Endothelial cell of umbilical vein (primary cell): Measurements from ENCODE around the gene DUSP8. TPM values are rescaled to one million over a fixed set of nuclear protein-coding genes. Genes with fewer than 3 reads are reported as not detected.

Source experiments
- BruUV-seq: library from RNA; stranded (reverse); fragments of 400-500 nt; replicated peaks from 2 replicates; lab custom pipeline; 2021; lab: Mats Ljungman, UMichigan
- CTCF ChIA-PET: fragments of 300-600, 350-600 bp; sonication (Branson Sonifier 250); formaldehyde crosslinking; loops from one replicate; lab custom pipeline; 2021; ENCODE audit warnings: antibody characterized with exemption, inconsistent platforms; lab: Charles Lee
- POLR2A ChIA-PET: fragments of 300-600, 350-600 bp; sonication (Branson Sonifier 250); formaldehyde crosslinking; loops from one replicate; lab custom pipeline; 2021; ENCODE audit warnings: antibody characterized with exemption, inconsistent platforms; lab: Charles Lee
- DNase-seq: peaks from one replicate; pipeline ENCODE4 v3.0.0-alpha.2; 2011; ENCODE audit warnings: low read depth, low spot score
- FAIRE-seq: peaks from 2 replicates; lab custom pipeline; 2011; peaks lifted over from hg19 to GRCh38; lab: Jason Lieb, UNC
- H2AFZ ChIP-seq: 2 replicates; pipeline ENCODE4 v1.6.0; 2012; ENCODE audit warnings: low read depth, low read length, control low read depth, inconsistent platforms
- H3K27ac ChIP-seq: 2 replicates; pipeline ENCODE4 v1.5.1; 2011; ENCODE audit warnings: low read depth, mild to moderate bottlenecking, control low read depth, low read length, moderate library complexity; ENCODE audit not compliant: insufficient read depth
- H3K27me3 ChIP-seq, 2 experiments: 2 replicates each; pipeline versions ENCODE4 v1.6.0 to v1.6.1; 2011; ENCODE audit warnings: low read length in 2 of 2, mixed read lengths in 1 of 2; ENCODE audit not compliant: control insufficient read depth in 2 of 2, insufficient read depth in 2 of 2
- H3K36me3 ChIP-seq, 2 experiments: 2 replicates in 1 of 2; 3 replicates in 1 of 2; pipeline ENCODE4 v1.5.1; 2011; ENCODE audit warnings: low read length in 2 of 2, mild to moderate bottlenecking in 1 of 2, moderate library complexity in 1 of 2; ENCODE audit not compliant: control insufficient read depth in 2 of 2, insufficient read depth in 2 of 2; ENCODE audit errors: extremely low read depth in 1 of 2
- H3K4me1 ChIP-seq: 3 replicates; pipeline ENCODE4 v1.5.1; 2011; ENCODE audit warnings: mild to moderate bottlenecking, low read length; ENCODE audit not compliant: control insufficient read depth, insufficient read depth; ENCODE audit errors: extremely low read depth
- H3K4me2 ChIP-seq: 2 replicates; pipeline ENCODE4 v1.6.1; 2011; ENCODE audit warnings: low read length, control low read depth, mixed read lengths; ENCODE audit not compliant: insufficient read depth
- H3K4me3 ChIP-seq, 3 experiments: fragments of 200-600 bp in 1 of 3; sonication (generic), shearing (Covaris generic) in 1 of 3; replicated peaks in 1 of 3; 2 replicates each; pipeline ENCODE4 v1.5.1; 2011 to 2016; ENCODE audit warnings: control low read depth in 3 of 3, low read length in 3 of 3, mild to moderate bottlenecking in 2 of 3, inconsistent platforms in 1 of 3, low read depth in 1 of 3, moderate library complexity in 1 of 3; ENCODE audit not compliant: insufficient read depth in 1 of 3
- H3K79me2 ChIP-seq: 2 replicates; pipeline ENCODE4 v1.6.0; 2012; ENCODE audit warnings: low read length, inconsistent platforms; ENCODE audit not compliant: control insufficient read depth, insufficient read depth
- H3K9ac ChIP-seq: replicated peaks from 2 replicates; pipeline ENCODE3; 2011; ENCODE audit warnings: low read length, control low read depth; ENCODE audit not compliant: insufficient read depth; ENCODE audit errors: extremely low read depth
- H3K9me1 ChIP-seq: replicated peaks from 3 replicates; pipeline ENCODE4 v1.6.0; 2011; ENCODE audit warnings: mild to moderate bottlenecking, low read length; ENCODE audit not compliant: control insufficient read depth, insufficient read depth; ENCODE audit errors: extremely low read depth
- H3K9me3 ChIP-seq: replicated peaks from 2 replicates; pipeline ENCODE4 v1.5.1; 2012; ENCODE audit warnings: low read length, inconsistent platforms; ENCODE audit not compliant: control insufficient read depth, insufficient read depth
- H4K20me1 ChIP-seq: replicated peaks from 2 replicates; pipeline ENCODE3; 2011; ENCODE audit warnings: mild to moderate bottlenecking, low read length; ENCODE audit not compliant: control insufficient read depth, insufficient read depth; ENCODE audit errors: extremely low read depth
- EZH2 ChIP-seq: IDR thresholded peaks from 2 replicates; pipeline ENCODE4 v1.6.1; 2012; ENCODE audit warnings: borderline replicate concordance, low read depth, mild to moderate bottlenecking, moderate library complexity, low read length, inconsistent platforms; ENCODE audit not compliant: severe bottlenecking
- FOS ChIP-seq: IDR thresholded peaks from 2 replicates; pipeline ENCODE4 v1.6.1; 2011; ENCODE audit warnings: mild to moderate bottlenecking, low read length, moderate library complexity, borderline replicate concordance; ENCODE audit not compliant: insufficient read depth
- GATA2 ChIP-seq: IDR thresholded peaks from 2 replicates; pipeline ENCODE4 v1.7.0; 2011; ENCODE audit warnings: low read depth, mild to moderate bottlenecking, moderate library complexity, mixed read lengths, low read length; ENCODE audit not compliant: insufficient read length, insufficient read depth
- JUN ChIP-seq: IDR thresholded peaks from 2 replicates; pipeline ENCODE4 v1.6.1; 2011; ENCODE audit warnings: borderline replicate concordance, low read depth; ENCODE audit not compliant: insufficient read length, insufficient read depth
- MAX ChIP-seq: IDR thresholded peaks from 2 replicates; pipeline ENCODE4 v1.6.1; 2011; ENCODE audit not compliant: insufficient read depth, insufficient read length
- MYC ChIP-seq: IDR thresholded peaks from one replicate; pipeline ENCODE4 v1.6.1; 2011; ENCODE audit warnings: mild to moderate bottlenecking, low read depth, low read length
- POLR2A ChIP-seq: IDR thresholded peaks from 2 replicates; pipeline ENCODE4 v1.6.1; 2012; ENCODE audit warnings: low read depth, mild to moderate bottlenecking, control low read depth, low read length
- POLR2AphosphoS5 ChIP-seq: IDR thresholded peaks from 2 replicates; pipeline ENCODE4 v1.6.1; 2012; ENCODE audit warnings: low read depth, mild to moderate bottlenecking, control low read depth, low read length, moderate library complexity; ENCODE audit not compliant: insufficient read depth
- dilution Hi-C: fragments of 300-500 bp; cut with MboI; formaldehyde crosslinking; loops from one replicate; pipeline ENCODE4 v1.15.0; 2019; ENCODE audit warnings: low sequenced_read_pairs; ENCODE audit not compliant: extremely low pct_ligation_motif_present
- intact Hi-C: fragments of 100-400 bp; cut with micrococcal nuclease; formaldehyde crosslinking; loops from one replicate; pipeline ENCODE4 v1.10.0; 2022
- polyA plus RNA-seq, 4 experiments: library from polyadenylated mRNA; depleted of rRNA in 3 of 4; stranded (reverse) in 3 of 4; unstranded in 1 of 4; fragments of >200 nt; gene quantifications; 2 replicates each; pipeline versions ENCODE4 v1.2.1 to v1.2.3, GENCODE V29; 2011 to 2012; ENCODE audit warnings: missing spikeins in 1 of 4
- total RNA-seq: library from RNA; stranded (reverse); gene quantifications from 2 replicates; pipeline ENCODE4 v1.2.3, GENCODE V29; 2021
- TF ChIP-seq, protein P1 (sequence below), 2 donors: IDR thresholded peaks; 1 replicate in 1 of 2; 2 replicates in 1 of 2; pipeline ENCODE4 v1.5.1; 2011; ENCODE audit warnings: low read length in 2 of 2, mild to moderate bottlenecking in 2 of 2, moderate library complexity in 2 of 2, control low read depth in 1 of 2, inconsistent platforms in 1 of 2, low read depth in 1 of 2; ENCODE audit not compliant: insufficient read depth in 1 of 2; ENCODE audit errors: extremely low read depth in 1 of 2

DUSP8 gene
- total and polyA plus RNA-seq, 2 donors (not counting 3 experiments of a cell fraction or from before 2014, with no cell fraction given), result 4.6 to 5.9 TPM

GRCh38 chr11:1506981-1507380, 65.1 kb downstream of the DUSP8 start:
- dilution Hi-C loops, result no loop called here

More at GRCh38 chr11:1506981-1507380, 65.1 kb downstream of the DUSP8 start:
- no peak overlapping the region for H3K4me3 ChIP-seq
- ChIA-PET CTCF (no interaction called here), POLR2A (no interaction called here)
- no peaks in the 10 kb centered on the region for H3K4me1 ChIP-seq
- no peak overlapping the region for H3K27ac ChIP-seq
- no peak for DNase-seq
- intact Hi-C loops, result no loop called here
- H3K79me2 ChIP-seq, result peaks cover 13% of the 10 kb centered on the region
- H3K9me3 ChIP-seq, result no peaks in the 10 kb centered on the region
- no peaks in the 10 kb centered on the region for H3K36me3 ChIP-seq
- no peak for TF ChIP-seq MYC
- TF ChIP-seq POLR2A, result no peak
- TF ChIP-seq POLR2AphosphoS5, result no peak
- TF ChIP-seq FOS, result no peak
- TF ChIP-seq MAX, result no peak
- TF ChIP-seq JUN, result no peak
- TF ChIP-seq, protein P1, sequence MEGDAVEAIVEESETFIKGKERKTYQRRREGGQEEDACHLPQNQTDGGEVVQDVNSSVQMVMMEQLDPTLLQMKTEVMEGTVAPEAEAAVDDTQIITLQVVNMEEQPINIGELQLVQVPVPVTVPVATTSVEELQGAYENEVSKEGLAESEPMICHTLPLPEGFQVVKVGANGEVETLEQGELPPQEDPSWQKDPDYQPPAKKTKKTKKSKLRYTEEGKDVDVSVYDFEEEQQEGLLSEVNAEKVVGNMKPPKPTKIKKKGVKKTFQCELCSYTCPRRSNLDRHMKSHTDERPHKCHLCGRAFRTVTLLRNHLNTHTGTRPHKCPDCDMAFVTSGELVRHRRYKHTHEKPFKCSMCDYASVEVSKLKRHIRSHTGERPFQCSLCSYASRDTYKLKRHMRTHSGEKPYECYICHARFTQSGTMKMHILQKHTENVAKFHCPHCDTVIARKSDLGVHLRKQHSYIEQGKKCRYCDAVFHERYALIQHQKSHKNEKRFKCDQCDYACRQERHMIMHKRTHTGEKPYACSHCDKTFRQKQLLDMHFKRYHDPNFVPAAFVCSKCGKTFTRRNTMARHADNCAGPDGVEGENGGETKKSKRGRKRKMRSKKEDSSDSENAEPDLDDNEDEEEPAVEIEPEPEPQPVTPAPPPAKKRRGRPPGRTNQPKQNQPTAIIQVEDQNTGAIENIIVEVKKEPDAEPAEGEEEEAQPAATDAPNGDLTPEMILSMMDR (IDR thresholded peaks at IDR 0.05; ENCODE audit: extremely low read depth in 1 of 2, insufficient read depth in 1 of 2, low read depth in 1 of 2, low read length in 2 of 2), result no peak
- no peak for TF ChIP-seq EZH2
- no peak for TF ChIP-seq GATA2
- no peak overlapping the region for H3K4me2 ChIP-seq
- peaks cover 3% of the 10 kb centered on the region for H4K20me1 ChIP-seq
- BruUV-seq, result no TSS peak
- H3K9ac ChIP-seq, result no peak overlapping the region
- no peaks in the 10 kb centered on the region for H3K9me1 ChIP-seq
- no peaks in the 10 kb centered on the region for H3K27me3 ChIP-seq
- no peak overlapping the region for H2AFZ ChIP-seq
- no peak for FAIRE-seq
